Hepatocyte (in vitro differentiated cells): ENCODE results near the gene SCN4B. TPM values are rescaled to one million over a fixed set of nuclear protein-coding genes. Genes with fewer than 3 reads are reported as not detected.

Experiments used
- DNase-seq: peaks from one replicate; pipeline ENCODE4 v3.0.0-alpha.2; 2016; ENCODE audit warnings: low spot score
- H2AFZ ChIP-seq: fragments of 200-600 bp; sonication (generic); 2 replicates; pipeline ENCODE4 v1.6.0; 2016; ENCODE audit warnings: antibody characterized with exemption, mild to moderate bottlenecking
- H3K27ac ChIP-seq: fragments of 200-600 bp; sonication (generic); 2 replicates; pipeline ENCODE4 v1.5.1; 2016; ENCODE audit warnings: mild to moderate bottlenecking
- H3K27me3 ChIP-seq: fragments of 200-600 bp; sonication (generic); 2 replicates; pipeline ENCODE4 v1.6.1; 2016
- H3K36me3 ChIP-seq: fragments of 200-600 bp; sonication (generic); replicated peaks from 2 replicates; pipeline ENCODE4 v1.5.1; 2016; ENCODE audit warnings: low read depth; ENCODE audit not compliant: insufficient read depth
- H3K4me1 ChIP-seq: fragments of 200-600 bp; sonication (generic); 2 replicates; pipeline ENCODE4 v1.5.1; 2016; ENCODE audit warnings: mild to moderate bottlenecking, moderate library complexity; ENCODE audit not compliant: insufficient read depth
- H3K4me2 ChIP-seq: fragments of 200-600 bp; sonication (generic); 2 replicates; pipeline ENCODE4 v1.6.0; 2016
- H3K4me3 ChIP-seq: fragments of 200-600 bp; sonication (generic); 2 replicates; pipeline ENCODE4 v1.5.1; 2016; ENCODE audit warnings: mild to moderate bottlenecking
- H3K79me2 ChIP-seq: fragments of 200-600 bp; sonication (generic); 2 replicates; pipeline ENCODE4 v1.6.0; 2017; ENCODE audit warnings: mild to moderate bottlenecking
- H3K9me2 ChIP-seq: fragments of 200-600 bp; sonication (generic); replicated peaks from 2 replicates; pipeline ENCODE4 v1.6.0; 2017; ENCODE audit warnings: mild to moderate bottlenecking; ENCODE audit not compliant: insufficient read depth
- H3K9me3 ChIP-seq: fragments of 200-600 bp; sonication (generic); 2 replicates; pipeline ENCODE4 v1.5.1; 2016; ENCODE audit warnings: low read depth, mild to moderate bottlenecking
- H4K20me1 ChIP-seq: fragments of 200-600 bp; sonication (generic); 2 replicates; pipeline ENCODE4 v1.6.0; 2016; ENCODE audit warnings: mild to moderate bottlenecking; ENCODE audit not compliant: insufficient read depth, poor library complexity, severe bottlenecking
- EZH2 ChIP-seq: fragments of 200-600 bp; sonication (generic); IDR thresholded peaks from 2 replicates; pipeline ENCODE4 v1.6.1; 2016; ENCODE audit warnings: antibody characterized with exemption, mild to moderate bottlenecking, borderline replicate concordance
- EZH2phosphoT487 ChIP-seq: fragments of 200-600 bp; sonication (generic); IDR thresholded peaks from one replicate; pipeline ENCODE4 v1.6.1; 2018; ENCODE audit warnings: antibody characterized with exemption, mild to moderate bottlenecking, low read depth, moderate library complexity; ENCODE audit not compliant: unreplicated experiment, severe bottlenecking
- WGBS: methylation state at CpG from one replicate; pipeline ENCODE4 v1.1.6; 2016; ENCODE audit warnings: low lambda C conversion rate; ENCODE audit errors: missing lambda C conversion rate; 5-methylcytosine and 5-hydroxymethylcytosine counted together
- polyA plus RNA-seq: library from polyadenylated mRNA; unstranded; fragments of >200 nt; fragmentation: Nextera tagmentation; extraction: Ambion mirVana; gene quantifications from 2 replicates; pipeline ENCODE4 v1.2.1, GENCODE V29; 2016
- total RNA-seq: library from RNA; depleted of rRNA; stranded (reverse); fragments of >200 nt; gene quantifications from 2 replicates; pipeline ENCODE4 v1.2.3, GENCODE V29; 2014
- TF ChIP-seq, protein P1 (sequence below): fragments of 200-600 bp; sonication (generic); IDR thresholded peaks from 2 replicates; pipeline ENCODE4 v1.5.1; 2016; ENCODE audit warnings: antibody characterized with exemption, mild to moderate bottlenecking; ENCODE audit not compliant: poor library complexity

The SCN4B gene
- total and polyA plus RNA-seq, 2 experiments from 2014 or later = 0.57 to 1.1 TPM

DNA sequence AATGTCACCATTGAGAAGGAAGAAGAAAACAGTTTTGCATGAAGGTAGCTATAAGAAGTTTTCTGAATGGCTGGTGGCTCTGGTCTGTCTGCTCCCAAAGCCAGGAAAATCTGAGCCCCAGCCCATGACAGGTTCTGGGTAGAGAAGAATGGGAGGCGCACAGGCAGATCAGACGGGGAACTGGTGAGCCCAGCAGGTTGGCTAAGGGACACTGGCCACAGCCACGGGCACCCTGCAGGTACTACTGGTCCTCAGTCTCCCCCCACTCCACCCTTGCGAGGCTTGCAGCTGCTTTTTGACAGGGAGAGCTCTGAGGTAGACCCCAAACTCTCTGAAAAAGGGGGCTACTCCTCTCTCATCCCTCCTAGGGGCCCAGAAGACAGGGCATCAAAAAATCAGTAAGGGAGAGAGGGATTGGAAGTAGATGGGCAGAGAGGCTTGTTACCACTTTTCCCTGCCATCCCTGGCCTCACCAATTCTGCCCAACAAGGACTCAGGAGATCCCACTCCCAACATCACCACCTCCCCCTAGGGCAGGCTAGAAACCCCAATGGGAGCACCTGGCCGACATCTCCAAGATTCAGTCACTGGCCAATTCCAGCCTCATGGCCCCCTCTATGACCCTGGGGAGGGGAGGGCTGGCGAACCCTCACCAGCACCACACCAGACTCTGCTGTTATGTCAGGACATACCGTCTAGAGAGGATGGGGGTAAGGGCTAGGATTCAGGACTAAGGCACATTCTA, 17.4 kb downstream of the SCN4B start:
- Histone ChIP-seq H4K20me1 (no peaks in the 10 kb centered on the region), H3K27me3 (peaks cover 14% of the 10 kb centered on the region), H3K4me3 (no peak overlapping the region), H3K9me2 (no peaks in the 10 kb centered on the region), H3K9me3 (no peaks in the 10 kb centered on the region), H3K27ac (no peak overlapping the region), H3K36me3 (no peaks in the 10 kb centered on the region), H2AFZ (no peak overlapping the region), H3K4me1 (no peaks in the 10 kb centered on the region), H3K79me2 (no peaks in the 10 kb centered on the region), H3K4me2 (no peak overlapping the region)
- DNase-seq = no peak
- TF ChIP-seq EZH2 (no peak), EZH2phosphoT487 (no peak)
- TF ChIP-seq, protein P1, sequence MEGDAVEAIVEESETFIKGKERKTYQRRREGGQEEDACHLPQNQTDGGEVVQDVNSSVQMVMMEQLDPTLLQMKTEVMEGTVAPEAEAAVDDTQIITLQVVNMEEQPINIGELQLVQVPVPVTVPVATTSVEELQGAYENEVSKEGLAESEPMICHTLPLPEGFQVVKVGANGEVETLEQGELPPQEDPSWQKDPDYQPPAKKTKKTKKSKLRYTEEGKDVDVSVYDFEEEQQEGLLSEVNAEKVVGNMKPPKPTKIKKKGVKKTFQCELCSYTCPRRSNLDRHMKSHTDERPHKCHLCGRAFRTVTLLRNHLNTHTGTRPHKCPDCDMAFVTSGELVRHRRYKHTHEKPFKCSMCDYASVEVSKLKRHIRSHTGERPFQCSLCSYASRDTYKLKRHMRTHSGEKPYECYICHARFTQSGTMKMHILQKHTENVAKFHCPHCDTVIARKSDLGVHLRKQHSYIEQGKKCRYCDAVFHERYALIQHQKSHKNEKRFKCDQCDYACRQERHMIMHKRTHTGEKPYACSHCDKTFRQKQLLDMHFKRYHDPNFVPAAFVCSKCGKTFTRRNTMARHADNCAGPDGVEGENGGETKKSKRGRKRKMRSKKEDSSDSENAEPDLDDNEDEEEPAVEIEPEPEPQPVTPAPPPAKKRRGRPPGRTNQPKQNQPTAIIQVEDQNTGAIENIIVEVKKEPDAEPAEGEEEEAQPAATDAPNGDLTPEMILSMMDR = no peak
- WGBS = 74% methylated on average over 7 of the region's 7 CpGs

DNA sequence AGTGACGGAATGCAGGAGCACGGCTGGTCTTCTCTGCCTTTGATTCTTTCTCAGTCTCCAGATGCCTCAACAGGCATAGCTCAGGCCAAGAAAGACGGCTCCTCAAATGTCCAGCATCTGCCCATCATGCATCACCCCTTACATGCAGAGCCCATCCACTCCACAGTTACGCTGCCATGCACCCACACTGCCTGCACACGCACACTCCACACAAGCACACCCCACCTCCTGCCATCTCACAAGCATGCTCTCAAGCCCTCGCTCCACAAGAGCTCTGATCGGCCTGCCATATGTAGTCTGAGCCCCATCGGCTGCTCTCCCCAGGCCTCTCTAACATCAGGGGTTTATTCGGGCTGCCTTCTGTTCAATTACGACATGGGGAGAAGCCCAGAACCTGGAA, 18.8 kb downstream of the SCN4B start:
- no peak overlapping the region for H3K4me2 ChIP-seq
- no peaks in the 10 kb centered on the region for H3K36me3 ChIP-seq
- H3K27ac ChIP-seq = no peak overlapping the region
- no peak overlapping the region for H2AFZ ChIP-seq
- no peak overlapping the region for H3K4me3 ChIP-seq
- no peak for DNase-seq
- no peaks in the 10 kb centered on the region for H3K9me3 ChIP-seq
- no peaks in the 10 kb centered on the region for H3K9me2 ChIP-seq
- TF ChIP-seq EZH2phosphoT487 (no peak), EZH2 (no peak)
- TF ChIP-seq, protein P1 = no peak
- no peaks in the 10 kb centered on the region for H4K20me1 ChIP-seq
- 88% methylated on average over 10 of the region's 10 CpGs for WGBS
- peaks cover 4% of the 10 kb centered on the region for H3K4me1 ChIP-seq
- H3K27me3 ChIP-seq = peaks cover 14% of the 10 kb centered on the region
- no peaks in the 10 kb centered on the region for H3K79me2 ChIP-seq

DNA sequence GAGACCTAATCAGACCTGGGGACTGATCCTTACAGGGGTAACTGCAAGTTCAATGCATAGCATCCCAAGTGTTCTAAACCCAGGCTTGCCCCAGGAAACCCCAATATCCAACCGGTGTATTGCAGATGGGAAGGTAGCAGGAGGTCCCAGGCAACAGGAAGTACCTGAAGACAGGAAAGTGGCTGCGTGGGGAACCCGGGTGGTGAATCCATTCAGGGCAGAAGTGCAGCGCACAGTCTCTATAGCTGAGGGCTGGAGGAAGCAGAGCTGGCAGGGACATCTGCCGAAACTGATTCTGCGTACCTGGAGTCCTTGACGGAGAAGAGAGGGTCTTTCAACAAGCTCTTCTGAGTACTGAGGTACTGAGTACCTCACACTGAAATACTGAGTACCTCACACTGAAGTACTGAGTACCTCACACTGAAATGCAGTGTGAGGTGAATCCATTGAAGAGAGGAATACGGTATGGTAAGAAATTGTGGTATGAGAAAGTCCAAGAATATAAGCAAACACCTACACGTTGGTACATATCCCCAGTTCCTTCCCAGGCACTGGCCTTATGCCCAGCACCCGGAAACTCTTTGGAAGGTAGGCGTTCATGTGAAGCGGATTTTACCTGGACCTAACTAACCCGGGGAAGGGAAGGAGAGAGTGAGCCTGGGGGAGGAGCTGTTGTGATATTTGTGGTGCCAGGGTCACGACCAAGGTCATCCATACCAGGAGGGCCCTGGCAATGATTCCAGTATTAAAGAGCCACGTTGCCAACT, 20.1 kb downstream of the SCN4B start:
- no peaks in the 10 kb centered on the region for H3K36me3 ChIP-seq
- no peaks in the 10 kb centered on the region for H3K79me2 ChIP-seq
- 88% methylated on average over 15 of the region's 15 CpGs for WGBS
- H4K20me1 ChIP-seq = no peaks in the 10 kb centered on the region
- no peak overlapping the region for H3K4me2 ChIP-seq
- TF ChIP-seq, protein P1 = no peak
- TF ChIP-seq EZH2 (no peak), EZH2phosphoT487 (no peak)
- DNase-seq = no peak
- no peak overlapping the region for H2AFZ ChIP-seq
- H3K27me3 ChIP-seq = peaks cover 12% of the 10 kb centered on the region
- H3K4me1 ChIP-seq = peaks cover 4% of the 10 kb centered on the region
- no peaks in the 10 kb centered on the region for H3K9me2 ChIP-seq
- H3K4me3 ChIP-seq = no peak overlapping the region
- no peaks in the 10 kb centered on the region for H3K9me3 ChIP-seq
- H3K27ac ChIP-seq = no peak overlapping the region
